ENCODE results near the gene CYB5D1. TPM values are rescaled to one million over a fixed set of nuclear protein-coding genes. Genes with fewer than 3 reads are reported as not detected.

Gene CYB5D1
- total RNA-seq, 1 experiment from 2014 or later = 18.2 TPM

Other genes with a start within 250 kb of the CYB5D1 start
- gene FXR2, start 243.1 kb upstream of the CYB5D1 start, total RNA-seq (2014; rRNA removed; shearing (Covaris generic); ENCODE audit: low replicate concordance) = 26.8 and 49.5 TPM in 2 replicates
- gene SAT2, start 230.2 kb upstream of the CYB5D1 start, total RNA-seq (2014; rRNA removed; shearing (Covaris generic); ENCODE audit: low replicate concordance) = 16.0 and 20.1 TPM in 2 replicates
- gene SHBG, start 227.9 kb upstream of the CYB5D1 start, total RNA-seq (2014; rRNA removed; shearing (Covaris generic); ENCODE audit: low replicate concordance) = not detected in 2 replicates
- not detected in 2 replicates for gene ATP1B2, start 207.1 kb upstream of the CYB5D1 start, total RNA-seq (2014; rRNA removed; shearing (Covaris generic); ENCODE audit: low replicate concordance)
- gene TP53, start 170.5 kb upstream of the CYB5D1 start, total RNA-seq (2014; rRNA removed; shearing (Covaris generic); ENCODE audit: low replicate concordance) = 2.8 and 12.2 TPM in 2 replicates
- gene WRAP53, start 169.5 kb upstream of the CYB5D1 start, total RNA-seq (2014; rRNA removed; shearing (Covaris generic); ENCODE audit: low replicate concordance) = 13.4 and 25.9 TPM in 2 replicates
- gene EFNB3, start 152.8 kb upstream of the CYB5D1 start, total RNA-seq (2014; rRNA removed; shearing (Covaris generic); ENCODE audit: low replicate concordance) = 0.53 TPM in 1 of 2 replicates, not detected in the other
- gene DNAH2, start 140.3 kb upstream of the CYB5D1 start, total RNA-seq (2014; rRNA removed; shearing (Covaris generic); ENCODE audit: low replicate concordance) = not detected in 2 replicates
- gene KDM6B, start 23.8 kb upstream of the CYB5D1 start, total RNA-seq (2014; rRNA removed; shearing (Covaris generic); ENCODE audit: low replicate concordance) = 0.07 and 0.20 TPM in 2 replicates
- not detected in 2 replicates for gene TMEM88, start 2.9 kb upstream of the CYB5D1 start, total RNA-seq (2014; rRNA removed; shearing (Covaris generic); ENCODE audit: low replicate concordance)
- gene NAA38, start 444 bp upstream of the CYB5D1 start, total RNA-seq (2014; rRNA removed; shearing (Covaris generic); ENCODE audit: low replicate concordance) = 74.9 and 264 TPM in 2 replicates
- 49.6 and 51.1 TPM in 2 replicates for gene CHD3, start 30.8 kb downstream of the CYB5D1 start, total RNA-seq (2014; rRNA removed; shearing (Covaris generic); ENCODE audit: low replicate concordance)
- gene RNF227, start 58.3 kb downstream of the CYB5D1 start, total RNA-seq (2014; rRNA removed; shearing (Covaris generic); ENCODE audit: low replicate concordance) = 0.15 and 1.6 TPM in 2 replicates
- gene KCNAB3, start 71.9 kb downstream of the CYB5D1 start, total RNA-seq (2014; rRNA removed; shearing (Covaris generic); ENCODE audit: low replicate concordance) = not detected in 2 replicates
- gene TRAPPC1, start 73.9 kb downstream of the CYB5D1 start, total RNA-seq (2014; rRNA removed; shearing (Covaris generic); ENCODE audit: low replicate concordance) = 3.8 and 4.5 TPM in 2 replicates
- 29.5 and 39.9 TPM in 2 replicates for gene CNTROB, start 74.2 kb downstream of the CYB5D1 start, total RNA-seq (2014; rRNA removed; shearing (Covaris generic); ENCODE audit: low replicate concordance)
- gene GUCY2D, start 144.6 kb downstream of the CYB5D1 start, total RNA-seq (2014; rRNA removed; shearing (Covaris generic); ENCODE audit: low replicate concordance) = 0.23 TPM in 1 of 2 replicates, not detected in the other
- not detected in 2 replicates for gene ALOX15B, start 181.1 kb downstream of the CYB5D1 start, total RNA-seq (2014; rRNA removed; shearing (Covaris generic); ENCODE audit: low replicate concordance)
- gene ALOX12B, start 229.7 kb downstream of the CYB5D1 start, total RNA-seq (2014; rRNA removed; shearing (Covaris generic); ENCODE audit: low replicate concordance) = not detected in 2 replicates

Measured in MG63 (cell line).